HG03175 (cell line): ENCODE results near the gene DPM1.
A peak's percentile ranks its signal among the peaks of the same experiment; 100 is the strongest.

Experiments
- ATAC-seq: cut with Tn5 transposase; IDR thresholded peaks from one replicate; pipeline ENCODE4 v1.9.1; 2021; ENCODE audit warnings: mild to moderate bottlenecking, moderate library complexity; ENCODE audit not compliant: unreplicated experiment

Gene DPM1

GRCh38 chr20:50930976-50931305, 27.4 kb downstream of the DPM1 start:
- ATAC-seq: peak; percentile 19

GRCh38 chr20:50930139-50930975, 28.0 kb downstream of the DPM1 start:
- ATAC-seq: peak; percentile 5

- ATAC-seq: peak; percentile 61
Measured at GRCh38 chr20:50929299-50930138, 28.8 kb downstream of the DPM1 start.

- no peak for ATAC-seq
Measured at GRCh38 chr20:50928469-50928868, 29.9 kb downstream of the DPM1 start.

- no peak for ATAC-seq
Measured at GRCh38 chr20:50926530-50926929, 31.8 kb downstream of the DPM1 start.

GRCh38 chr20:50924261-50924920, 33.9 kb downstream of the DPM1 start:
- ATAC-seq: no peak

- no peak for ATAC-seq
Measured at GRCh38 chr20:50921803-50922501, 36.4 kb downstream of the DPM1 start.

GRCh38 chr20:50920997-50921396, 37.3 kb downstream of the DPM1 start:
- peak; percentile 43 for ATAC-seq

- no peak for ATAC-seq
Measured at GRCh38 chr20:50919567-50919966, 38.8 kb downstream of the DPM1 start.

- ATAC-seq: no peak
Measured at GRCh38 chr20:50918403-50918802, 39.9 kb downstream of the DPM1 start.

GRCh38 chr20:50916934-50917333, 41.4 kb downstream of the DPM1 start:
- ATAC-seq: no peak

GRCh38 chr20:50916257-50916656, 42.1 kb downstream of the DPM1 start:
- ATAC-seq: no peak

GRCh38 chr20:50915424-50915823, 42.9 kb downstream of the DPM1 start:
- no peak for ATAC-seq

GRCh38 chr20:50913690-50914375, 44.5 kb downstream of the DPM1 start:
- ATAC-seq: no peak

- ATAC-seq: no peak
Measured at GRCh38 chr20:50911716-50912115, 46.6 kb downstream of the DPM1 start.

GRCh38 chr20:50911030-50911429, 47.3 kb downstream of the DPM1 start:
- no peak for ATAC-seq

- ATAC-seq: no peak
Measured at GRCh38 chr20:50909413-50909812, 48.9 kb downstream of the DPM1 start.

GRCh38 chr20:50904067-50904570, 54.2 kb downstream of the DPM1 start:
- ATAC-seq: no peak

GRCh38 chr20:50903353-50904051, 54.8 kb downstream of the DPM1 start:
- ATAC-seq: no peak

GRCh38 chr20:50901301-50901700, 57.0 kb downstream of the DPM1 start:
- ATAC-seq: no peak
